ENCODE results near the gene SOX9.
"Not testable (repeated sequence)": the region's sequence is repeated elsewhere in the genome, so short reads cannot be mapped to it uniquely, and the experiment has no call there.

SOX9 gene

GRCh38 chr17:72100470-72100869 lies 20.4 kb upstream of the SOX9 start:
- DNase-seq (ENCODE audit: insufficient read length, low spot score): no peak
- no peak for FAIRE-seq

DNA sequence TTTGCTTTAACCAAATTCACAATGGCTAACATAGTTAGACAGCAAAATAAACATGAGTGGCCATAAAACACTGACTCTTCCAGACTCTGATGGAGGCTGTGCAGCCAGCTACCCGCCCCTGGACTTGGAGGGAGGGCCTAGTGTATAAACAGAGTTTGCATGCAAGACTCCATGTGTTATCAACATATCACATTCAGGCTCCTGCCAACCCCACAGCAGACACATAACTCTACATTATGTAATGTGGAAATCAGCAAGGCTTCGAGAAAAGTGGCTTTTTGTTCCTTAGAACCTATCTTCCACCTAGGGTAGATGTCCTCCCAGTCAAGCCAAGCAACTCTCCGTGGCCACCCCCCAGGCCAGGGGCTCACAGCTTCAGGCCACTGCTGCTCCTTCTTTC lies 19.3 kb upstream of the SOX9 start:
- no peak for DNase-seq (ENCODE audit: insufficient read length, low spot score)
- no peak for FAIRE-seq

More at GRCh38 chr17:72100470-72100869, 20.4 kb upstream of the SOX9 start:
- no peak for TF ChIP-seq POLR2A (IDR thresholded peaks at IDR 0.05; ENCODE audit: low read depth, low read length)

DNA sequence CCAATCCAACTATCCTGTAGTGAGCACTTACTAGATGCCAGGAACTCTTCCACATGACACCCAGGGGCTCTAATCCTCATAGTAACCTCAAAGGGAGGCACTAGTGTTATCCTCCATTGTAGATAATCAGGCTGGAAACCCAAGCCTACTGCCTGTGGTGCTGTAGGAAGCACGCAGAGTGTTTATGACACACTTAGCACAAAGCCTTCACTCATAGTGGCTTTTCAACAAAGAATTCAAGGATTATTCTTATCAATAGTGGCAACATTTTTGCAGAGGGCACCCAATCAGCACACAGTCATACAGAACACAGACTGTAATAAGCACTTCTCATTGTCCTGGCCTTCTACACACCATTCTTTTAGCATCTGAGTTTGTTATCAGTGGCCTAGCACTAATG lies 18.5 kb upstream of the SOX9 start:
- no peak for FAIRE-seq
- TF ChIP-seq POLR2A (IDR thresholded peaks at IDR 0.05; ENCODE audit: low read depth, low read length): no peak
- no peak for DNase-seq (ENCODE audit: insufficient read length, low spot score)

More for the DNA sequence above, 19.3 kb upstream of the SOX9 start:
- TF ChIP-seq POLR2A (IDR thresholded peaks at IDR 0.05; ENCODE audit: low read depth, low read length): no peak

DNA sequence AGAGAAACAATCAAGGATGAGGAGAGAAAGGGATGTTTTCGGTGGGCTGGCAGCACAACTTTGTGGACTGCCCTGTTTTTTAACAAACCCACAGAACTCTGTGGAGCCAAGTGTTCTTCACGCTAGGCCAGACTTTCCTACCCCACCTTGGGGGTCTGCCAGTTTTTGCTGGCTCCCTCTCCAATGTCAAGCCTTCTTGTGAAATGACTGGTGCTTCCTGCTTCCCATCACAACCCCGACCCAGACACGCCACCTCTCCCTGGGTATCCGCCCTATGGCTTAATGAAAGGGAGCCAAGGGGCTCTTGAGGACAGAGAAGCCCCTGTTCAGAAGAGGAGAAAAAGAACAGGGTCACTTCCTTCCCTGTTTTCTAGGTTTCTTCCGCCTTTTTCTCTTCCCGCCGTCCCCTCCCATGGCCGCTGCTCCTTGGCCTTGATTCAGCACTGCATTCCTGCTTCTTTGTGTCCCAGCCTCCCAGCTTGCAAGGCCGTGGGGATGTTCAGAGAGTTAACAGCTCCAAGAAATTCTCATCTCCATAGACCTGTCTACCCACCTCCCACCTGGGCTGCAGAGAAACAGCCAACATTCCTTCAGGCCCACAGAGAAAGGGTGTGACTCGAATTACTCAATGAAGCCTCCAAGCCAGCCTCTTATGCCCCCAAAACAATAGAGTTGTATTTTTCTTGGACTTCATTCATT lies 16.5 kb upstream of the SOX9 start:
- no peak for DNase-seq (ENCODE audit: insufficient read length, low spot score)
- no peak for TF ChIP-seq POLR2A (IDR thresholded peaks at IDR 0.05; ENCODE audit: low read depth, low read length)
- no peak for FAIRE-seq

- DNase-seq (ENCODE audit: insufficient read length, low spot score) (no peak), FAIRE-seq (no peak)
- no peak for TF ChIP-seq POLR2A (IDR thresholded peaks at IDR 0.05; ENCODE audit: low read depth, low read length)
These were observed 16.0 kb upstream of the SOX9 start for GRCh38 chr17:72104863-72105234.

DNA sequence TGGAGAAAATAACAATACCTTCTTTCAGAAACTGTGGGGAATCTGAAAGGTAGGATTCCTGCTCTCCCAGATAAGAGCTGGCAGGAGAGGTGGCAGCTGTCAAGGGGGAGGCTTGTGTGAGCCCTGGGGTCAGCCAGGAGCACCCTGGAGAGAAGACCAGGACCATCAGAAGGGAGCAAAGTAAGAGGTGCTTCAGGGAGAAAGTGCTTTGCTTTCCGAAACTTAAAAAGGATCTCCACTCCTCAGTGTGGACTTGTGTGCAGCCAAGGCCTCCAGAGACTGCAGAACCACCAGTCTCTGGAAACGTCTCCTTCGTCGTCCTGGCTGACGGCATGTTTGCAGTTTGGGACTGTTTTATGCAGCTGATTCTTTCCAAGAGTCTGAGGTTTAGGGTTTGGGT lies 13.7 kb upstream of the SOX9 start:
- TF ChIP-seq POLR2A (IDR thresholded peaks at IDR 0.05; ENCODE audit: low read depth, low read length): no peak
- FAIRE-seq (no peak), DNase-seq (ENCODE audit: insufficient read length, low spot score) (no peak)

- DNase-seq (ENCODE audit: insufficient read length, low spot score) (no peak), FAIRE-seq (no peak)
- no peak for TF ChIP-seq POLR2A (IDR thresholded peaks at IDR 0.05; ENCODE audit: low read depth, low read length)
These were observed 10.4 kb upstream of the SOX9 start for GRCh38 chr17:72110231-72110941.

DNA sequence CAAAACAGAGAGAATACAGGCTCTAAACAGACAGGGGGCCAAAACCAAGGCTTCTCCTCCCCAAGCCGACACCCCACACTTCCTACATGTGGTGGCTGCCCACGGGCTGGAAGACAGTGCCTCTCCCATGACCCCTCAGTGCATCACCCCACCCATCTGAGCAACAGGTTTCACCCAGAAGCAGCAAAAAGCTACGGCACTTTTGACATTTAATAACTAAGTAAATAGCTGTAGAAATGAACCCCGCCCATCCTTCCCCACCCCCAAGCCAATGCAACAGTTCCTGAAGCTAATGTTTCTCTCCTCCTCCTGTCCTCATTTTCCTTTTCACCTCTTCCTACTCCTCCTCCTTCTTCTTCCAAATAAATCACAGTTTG lies 9.9 kb upstream of the SOX9 start:
- no peak for TF ChIP-seq POLR2A (IDR thresholded peaks at IDR 0.05; ENCODE audit: low read depth, low read length)
- no peak for FAIRE-seq
- DNase-seq (ENCODE audit: insufficient read length, low spot score): no peak

DNA sequence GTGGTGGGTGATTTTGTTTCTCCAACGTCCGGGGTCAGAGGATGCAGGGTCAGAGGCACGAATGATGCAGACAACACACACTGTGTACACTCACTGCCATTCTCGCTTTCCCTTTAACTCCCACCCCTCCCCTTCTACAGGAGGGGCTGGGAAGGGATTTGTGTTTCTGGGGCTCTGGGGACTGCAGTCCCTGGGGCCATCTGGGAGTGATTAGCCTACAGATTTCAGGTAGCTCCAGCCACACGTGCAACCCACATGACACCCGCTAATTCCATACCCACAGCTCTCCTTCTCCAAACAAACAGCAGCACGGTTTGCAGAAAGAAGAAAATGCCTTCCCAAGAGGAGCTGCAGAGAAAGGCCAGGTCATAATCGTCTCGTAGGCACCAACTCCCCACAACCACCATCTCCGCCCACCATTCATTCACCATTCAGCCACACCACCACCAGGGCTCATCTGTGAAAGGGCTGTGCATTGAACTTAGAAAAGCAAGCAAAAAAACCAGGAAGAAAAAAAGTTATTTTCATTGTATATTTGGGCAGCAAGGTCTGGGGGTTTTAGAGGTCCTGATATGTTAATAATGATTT lies 9.4 kb upstream of the SOX9 start:
- no peak for TF ChIP-seq POLR2A (IDR thresholded peaks at IDR 0.05; ENCODE audit: low read depth, low read length)
- DNase-seq (ENCODE audit: insufficient read length, low spot score): no peak
- FAIRE-seq: no peak

GRCh38 chr17:72111926-72112325 lies 8.9 kb upstream of the SOX9 start:
- not testable (repeated sequence) for DNase-seq (ENCODE audit: insufficient read length, low spot score); FAIRE-seq

GRCh38 chr17:72113751-72114150 lies 7.1 kb upstream of the SOX9 start:
- DNase-seq (ENCODE audit: insufficient read length, low spot score) (no peak), FAIRE-seq (no peak)
- TF ChIP-seq POLR2A (IDR thresholded peaks at IDR 0.05; ENCODE audit: low read depth, low read length): no peak

DNA sequence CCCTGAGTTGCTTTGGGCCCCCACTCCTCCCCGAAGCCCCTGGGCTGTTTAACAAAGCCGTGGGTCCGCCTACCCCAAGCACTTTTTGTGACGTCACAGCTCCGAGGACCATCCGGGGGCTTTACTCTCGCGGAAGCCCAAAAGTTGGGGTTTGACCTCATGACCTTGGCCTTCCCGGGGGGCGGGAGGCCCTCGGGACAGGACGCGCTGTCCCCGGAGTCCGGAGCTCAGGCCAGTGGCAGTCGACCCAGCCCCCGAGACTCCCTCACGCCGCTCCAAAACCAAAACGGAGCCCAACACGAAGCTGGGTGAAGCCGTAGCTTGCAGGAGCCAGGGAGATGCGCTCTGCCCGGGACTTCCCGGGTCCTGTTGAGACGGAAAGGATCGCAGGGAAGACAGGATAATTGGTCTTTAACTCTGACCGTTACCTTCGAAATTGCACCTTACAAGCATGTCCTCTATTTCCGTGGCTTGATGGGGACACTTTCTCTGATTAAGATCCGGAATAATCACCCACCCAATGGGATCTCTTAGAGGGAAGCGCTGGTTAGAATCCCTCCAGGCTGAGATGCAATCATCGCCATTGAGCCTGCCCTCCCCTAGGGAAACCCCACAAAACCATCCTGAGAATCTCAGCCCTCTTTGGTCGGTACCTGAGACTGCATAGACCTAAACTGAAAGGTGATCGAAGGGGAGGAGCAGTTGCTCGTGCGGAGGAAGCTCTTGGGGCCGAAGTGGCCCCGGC lies 4.9 kb upstream of the SOX9 start:
- no peak for TF ChIP-seq POLR2A (IDR thresholded peaks at IDR 0.05; ENCODE audit: low read depth, low read length)
- FAIRE-seq: no peak
- no peak for DNase-seq (ENCODE audit: insufficient read length, low spot score)

DNA sequence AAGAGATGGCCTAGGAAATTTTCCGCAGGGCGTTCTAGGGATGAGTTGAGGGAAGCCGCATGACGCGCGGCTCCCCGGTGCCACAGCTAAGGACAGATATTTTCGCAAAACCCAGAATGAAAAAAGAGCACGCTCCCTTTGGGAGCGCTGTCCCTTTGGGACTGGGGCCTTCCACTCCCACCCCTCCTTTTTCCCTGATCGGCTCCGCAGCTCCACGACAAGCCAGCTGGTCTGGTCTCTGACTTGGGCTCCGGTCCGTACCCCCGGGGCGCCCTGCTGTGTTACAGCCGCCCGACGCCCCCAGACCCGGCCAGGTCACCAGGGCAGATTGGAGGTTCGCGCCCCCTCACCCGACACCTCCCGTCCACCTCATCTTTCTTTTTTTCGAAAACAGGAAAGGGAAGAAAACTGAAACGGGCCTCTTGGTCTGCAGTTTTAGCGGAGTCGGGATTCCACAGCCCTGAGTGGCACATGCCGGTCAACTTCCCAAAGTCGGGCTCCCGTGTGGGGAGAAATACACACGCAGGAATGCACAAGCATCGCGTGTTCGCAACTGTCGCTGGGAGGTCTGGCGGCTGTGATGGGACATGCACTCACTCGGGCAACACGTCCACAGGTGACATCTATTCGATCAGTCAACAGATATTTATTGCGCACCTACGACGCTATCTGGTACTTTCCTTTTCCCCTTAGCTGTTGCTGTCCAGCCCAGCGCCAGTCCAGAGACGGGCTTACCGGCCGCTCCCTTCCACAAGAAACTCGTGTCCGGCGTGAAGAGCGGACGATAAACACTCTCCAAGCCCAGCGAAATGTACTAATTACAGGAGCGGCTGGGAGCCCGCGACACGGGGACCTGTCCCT lies 3.9 kb upstream of the SOX9 start:
- FAIRE-seq (no peak), DNase-seq (ENCODE audit: insufficient read length, low spot score) (no peak)
- no peak for TF ChIP-seq POLR2A (IDR thresholded peaks at IDR 0.05; ENCODE audit: low read depth, low read length)
